K562 (cell line): ENCODE data around the gene ZNF474. TPM values are rescaled to one million over a fixed set of nuclear protein-coding genes. Genes with fewer than 3 reads are reported as not detected.

Experiments
- ATAC-seq: fragments of 200-7000 bp; cut with Tn5 transposase; 3 replicates; pipeline ENCODE4 v1.9.1; 2020; ENCODE audit warnings: moderate library complexity
- BruUV-seq: library from RNA; stranded (reverse); fragments of 400-500 nt; replicated peaks from 2 replicates; lab custom pipeline; 2021; lab: Mats Ljungman, UMichigan
- CTCF ChIA-PET: fragments of 300-600 bp; formaldehyde crosslinking; extraction: SDS; loops from one replicate; lab custom pipeline; 2021; ENCODE audit warnings: low intra/inter-chr PET ratio; lab: Yijun Ruan, JAX
- POLR2A ChIA-PET: fragments of 300-600, 350-650 bp; sonication (Branson Sonifier 250); formaldehyde crosslinking; extraction: SDS; loops from one replicate; lab custom pipeline; 2021; ENCODE audit warnings: antibody characterized with exemption, inconsistent platforms; lab: Yijun Ruan, JAX
- DNase-seq, 4 experiments: peaks; one replicate each; pipeline versions ENCODE4 v3.0.0 to v3.0.0-alpha.2; 2011 to 2018; ENCODE audit warnings: low spot score in 3 of 4, mixed read lengths in 3 of 4; ENCODE audit errors: extremely low read depth in 1 of 4
- FAIRE-seq: peaks from 2 replicates; lab custom pipeline; 2011; peaks lifted over from hg19 to GRCh38; lab: Jason Lieb, UNC
- H2AFZ ChIP-seq: 2 replicates; pipeline ENCODE4 v1.6.0; 2011; ENCODE audit warnings: low read depth, low read length, control low read depth, inconsistent platforms
- H3K27ac ChIP-seq: fragments of 200-600 bp; 3 replicates; pipeline ENCODE4 v1.8.0; 2011; ENCODE audit warnings: low read depth, mild to moderate bottlenecking, control low read depth, inconsistent platforms, low read length, moderate library complexity, mixed read lengths; ENCODE audit errors: extremely low read depth
- H3K27me3 ChIP-seq, 2 experiments: fragments of 300-600 bp in 1 of 2; 2 replicates in 1 of 2; 3 replicates in 1 of 2; pipeline versions ENCODE4 v1.6.0 to v1.8.0; 2011; ENCODE audit warnings: inconsistent platforms in 2 of 2, low read length in 2 of 2, mild to moderate bottlenecking in 1 of 2, mixed read lengths in 1 of 2, moderate library complexity in 1 of 2; ENCODE audit not compliant: control insufficient read depth in 2 of 2, insufficient read depth in 2 of 2
- H3K36me3 ChIP-seq: fragments of 300-600 bp; 3 replicates; pipeline ENCODE4 v1.8.0; 2011; ENCODE audit warnings: mild to moderate bottlenecking, low read length, inconsistent platforms; ENCODE audit not compliant: control insufficient read depth, insufficient read depth
- H3K4me1 ChIP-seq, 2 experiments: fragments of 200-600 bp in 1 of 2; replicated peaks in 1 of 2; 2 replicates in 1 of 2; 3 replicates in 1 of 2; pipeline versions ENCODE4 v1.5.1 to v1.8.0; 2011; ENCODE audit warnings: inconsistent platforms in 2 of 2, low read length in 2 of 2, mild to moderate bottlenecking in 1 of 2, mixed read lengths in 1 of 2, moderate library complexity in 1 of 2; ENCODE audit not compliant: control insufficient read depth in 2 of 2, insufficient read depth in 2 of 2
- H3K4me2 ChIP-seq: 2 replicates; pipeline ENCODE4 v1.6.1; 2011; ENCODE audit warnings: low read length, control low read depth, inconsistent platforms, mixed read lengths; ENCODE audit not compliant: insufficient read depth
- H3K4me3 ChIP-seq: fragments of 200-600 bp; sonication (generic), shearing (Covaris generic); 2 replicates; pipeline ENCODE4 v1.5.1; 2016; ENCODE audit warnings: control low read depth, inconsistent platforms
- H3K79me2 ChIP-seq: fragments of 200-600 bp; 3 replicates; pipeline ENCODE4 v1.8.0; 2011; ENCODE audit warnings: low read length, inconsistent platforms; ENCODE audit not compliant: control insufficient read depth, insufficient read depth
- H3K9ac ChIP-seq, 2 experiments: 2 replicates each; pipeline versions ENCODE4 v1.6.0 to v1.6.1; 2011; ENCODE audit warnings: low read depth in 2 of 2, low read length in 2 of 2, control low read depth in 1 of 2, inconsistent platforms in 1 of 2, mild to moderate bottlenecking in 1 of 2, mixed read lengths in 1 of 2; ENCODE audit not compliant: insufficient read depth in 1 of 2
- H3K9me1 ChIP-seq: one replicate; pipeline ENCODE4 v1.6.0; 2011; ENCODE audit warnings: inconsistent platforms, mild to moderate bottlenecking, low read length, moderate library complexity; ENCODE audit not compliant: control insufficient read depth, insufficient read depth
- H3K9me3 ChIP-seq: replicated peaks from 2 replicates; pipeline ENCODE4 v1.5.1; 2011; ENCODE audit warnings: low read depth, low read length, inconsistent platforms; ENCODE audit not compliant: control insufficient read depth, insufficient read depth
- H4K20me1 ChIP-seq: replicated peaks from 2 replicates; pipeline ENCODE4 v1.6.1; 2011; ENCODE audit warnings: low read length, inconsistent platforms, mixed read lengths; ENCODE audit not compliant: control insufficient read depth, insufficient read depth
- ADNP ChIP-seq: fragments of 200-800 bp; sonication (Bioruptor generic); IDR thresholded peaks from 2 replicates; pipeline ENCODE4 v1.6.1; 2016; ENCODE audit warnings: missing genetic modification characterization, missing compliant biosample characterization
- CBX2 ChIP-seq: fragments of 200-600 bp; sonication (generic); IDR thresholded peaks from one replicate; pipeline ENCODE4 v1.6.1; 2012; ENCODE audit warnings: mild to moderate bottlenecking, low read length, inconsistent platforms; ENCODE audit not compliant: insufficient read depth, poor library complexity, severe bottlenecking
- DPF2 ChIP-seq: fragments of 450-650 bp; IDR thresholded peaks from 2 replicates; pipeline ENCODE4 v1.6.1; 2016
- ELF2 ChIP-seq: fragments of 250-450 bp; sonication (Bioruptor Pico); IDR thresholded peaks from 2 replicates; pipeline ENCODE4 v1.5.0; 2021; ENCODE audit warnings: mild to moderate bottlenecking
- NFRKB ChIP-seq: fragments of 450-650 bp; IDR thresholded peaks from 2 replicates; pipeline ENCODE4 v1.6.1; 2016; ENCODE audit warnings: low read depth
- NKRF ChIP-seq: fragments of 450-650 bp; IDR thresholded peaks from 2 replicates; pipeline ENCODE4 v1.6.1; 2016; ENCODE audit warnings: borderline replicate concordance
- PHF20 ChIP-seq: fragments of 450-650 bp; IDR thresholded peaks from 2 replicates; pipeline ENCODE4 v1.6.1; 2018; ENCODE audit not compliant: partially characterized antibody
- POLR3G ChIP-seq: IDR thresholded peaks from 2 replicates; pipeline ENCODE4 v1.6.1; 2011; ENCODE audit not compliant: insufficient read length, insufficient replicate concordance; ENCODE audit errors: extremely low read depth
- RUNX1 ChIP-seq: sonication (generic); IDR thresholded peaks from 2 replicates; pipeline ENCODE4 v1.6.1; 2016; ENCODE audit warnings: antibody characterized with exemption, low read depth
- SAFB2 ChIP-seq: fragments of 200-400 bp; formaldehyde crosslinking; IDR thresholded peaks from 2 replicates; pipeline ENCODE4 v1.6.1; 2018; ENCODE audit warnings: borderline replicate concordance, low read length, low read depth, moderate library complexity; ENCODE audit not compliant: severe bottlenecking
- ZMIZ1 ChIP-seq, 2 experiments: fragments of 150-350 bp in 1 of 2; IDR thresholded peaks; 2 replicates each; pipeline ENCODE4 v1.6.1; 2012 to 2016; ENCODE audit warnings: low read depth in 2 of 2, low read length in 2 of 2, mild to moderate bottlenecking in 1 of 2, moderate library complexity in 1 of 2
- ZNF780A ChIP-seq: fragments of 250-450 bp; sonication (Bioruptor Pico); IDR thresholded peaks from 2 replicates; pipeline ENCODE4 v1.5.0; 2021; ENCODE audit warnings: mild to moderate bottlenecking
- WGBS: fragments of 100-300 bp; shearing (Covaris generic); methylation state at CpG from one replicate; pipeline ENCODE4 v1.1.6; 2016; ENCODE audit warnings: low coverage, mixed read lengths; ENCODE audit not compliant: insufficient coverage; ENCODE audit errors: missing lambda C conversion rate; 5-methylcytosine and 5-hydroxymethylcytosine counted together
- in situ Hi-C: fragments of 300-500 bp; cut with MboI; formaldehyde crosslinking; loops from 4 replicates; pipeline ENCODE4 v1.15.0; 2018; ENCODE audit warnings: inconsistent platforms, mixed read lengths
- intact Hi-C: fragments of 100-400 bp; cut with micrococcal nuclease; formaldehyde crosslinking; loops from 2 replicates; pipeline ENCODE4 v1.14.2; 2022
- polyA plus RNA-seq, 8 experiments: library from polyadenylated mRNA; depleted of rRNA in 4 of 8; stranded (reverse) in 5 of 8; unstranded in 3 of 8; fragments of >200 nt; fragmentation: Nextera tagmentation in 2 of 8; fragmentation: Illumina TruSeq in 1 of 8; extraction: Ambion mirVana in 2 of 8; extraction: Trizol in 1 of 8; gene quantifications; 2 replicates each; pipeline versions ENCODE4 v1.2.1 to v1.2.3, GENCODE V29; 2011 to 2014; ENCODE audit warnings: inconsistent platforms in 1 of 8, missing spikeins in 1 of 8
- total RNA-seq, 7 experiments: library from RNA; depleted of rRNA in 6 of 7; stranded (reverse); fragments of >200 nt in 6 of 7; fragmentation: Illumina TruSeq in 2 of 7; extraction: Trizol in 2 of 7; gene quantifications; 2 replicates each; pipeline versions ENCODE4 v1.2.1 to v1.2.3, GENCODE V29; 2011 to 2021; ENCODE audit warnings: low replicate concordance in 1 of 7

Gene ZNF474
- total and polyA plus RNA-seq, 9 of the 15 experiments (the other 6 are each of a cell fraction or from before 2014, with no cell fraction given), result 0.16 to 0.62 (median 0.39) TPM

DNA sequence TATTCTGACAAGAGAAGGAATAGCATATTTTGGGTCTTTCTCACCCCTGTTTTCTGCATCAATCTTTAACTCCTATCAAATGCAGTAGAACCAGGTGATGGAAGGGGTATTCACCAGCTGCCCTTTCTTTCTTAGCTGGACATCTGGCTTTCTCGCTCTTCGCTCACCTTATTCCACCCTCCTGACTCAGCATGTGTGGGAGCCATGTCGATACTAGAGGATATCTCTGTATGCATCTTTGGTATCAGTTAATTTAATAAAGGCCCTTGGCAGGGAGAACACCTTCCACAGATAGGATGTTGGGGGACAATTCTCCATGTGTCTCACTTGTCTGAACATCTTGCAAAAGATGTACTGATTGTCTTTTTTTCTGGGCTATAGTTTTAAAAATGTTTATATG lies 71.5 kb downstream of the ZNF474 start (continued):
- TF ChIP-seq ZMIZ1 (IDR thresholded peaks at IDR 0.05; ENCODE audit: low read depth in 2 of 2, low read length in 2 of 2) (no peak), CBX2 (no peak), RUNX1 (no peak), DPF2 (no peak)

DNA sequence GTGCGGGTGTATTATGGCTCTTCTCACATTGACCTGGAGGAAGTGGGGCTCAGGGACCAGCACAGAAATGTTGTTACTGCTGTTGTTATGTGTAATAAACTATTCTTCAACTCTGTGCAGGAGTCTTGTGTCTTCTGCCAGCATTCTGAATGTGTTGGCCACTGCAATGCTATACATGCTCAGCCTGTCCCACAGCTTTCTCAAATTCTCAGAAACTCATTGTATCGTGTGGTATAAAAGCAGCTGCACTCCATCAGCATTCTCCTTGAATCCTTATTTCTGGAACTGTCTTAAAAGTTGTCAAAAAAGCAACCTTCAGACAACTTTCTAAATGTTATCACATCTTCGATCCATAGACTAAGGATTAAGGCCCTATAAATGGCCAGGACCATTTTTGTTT lies 72.0 kb downstream of the ZNF474 start:
- no peaks in the 10 kb centered on the region for H3K4me1 ChIP-seq
- H3K9ac ChIP-seq, result no peak overlapping the region
- H3K79me2 ChIP-seq, result no peaks in the 10 kb centered on the region
- H3K27me3 ChIP-seq, result no peaks in the 10 kb centered on the region
- POLR2A ChIA-PET, result interaction anchor here (0.9 to 1.1 kb wide), 2 partner anchors 113 to 155 kb away, joined by 3 read pairs; no protein-coding TSS in a partner anchor
- no peak overlapping the region for H3K27ac ChIP-seq
- TF ChIP-seq ELF2 (CRISPR knock-in tag) (no peak), NFRKB (no peak), NKRF (no peak), POLR3G (no peak), ADNP (tag) (no peak), SAFB2 (no peak), ZNF780A (CRISPR knock-in tag) (no peak), PHF20 (no peak)
- H2AFZ ChIP-seq, result no peak overlapping the region
- no TSS peak for BruUV-seq
- DNase-seq, result no peak
- H3K4me3 ChIP-seq, result no peak overlapping the region
- WGBS, result 0% methylated on average over 3 of the region's 3 CpGs
- CTCF ChIA-PET, result no interaction called here
- no peaks in the 10 kb centered on the region for H4K20me1 ChIP-seq
- no peak for ATAC-seq
- H3K4me2 ChIP-seq, result no peak overlapping the region
- no peaks in the 10 kb centered on the region for H3K36me3 ChIP-seq
- no peaks in the 10 kb centered on the region for H3K9me3 ChIP-seq
- FAIRE-seq, result no peak
- in situ Hi-C loops (no loop called here), intact Hi-C loops (no loop called here)
- no peaks in the 10 kb centered on the region for H3K9me1 ChIP-seq
